Osteocyte (in vitro differentiated cells): ENCODE results near the gene PIK3CG. TPM values are rescaled to one million over a fixed set of nuclear protein-coding genes. Genes with fewer than 3 reads are reported as not detected.

ENCODE experiments used
- DNase-seq: peaks from one replicate; pipeline ENCODE4 v3.0.0; 2021; ENCODE audit warnings: mixed read lengths; ENCODE audit not compliant: unreplicated experiment; ENCODE audit errors: extremely low spot score
- H3K27ac Mint-ChIP-seq: one replicate; pipeline ENCODE4 v1.8.0; 2021; ENCODE audit warnings: mild to moderate bottlenecking, mixed read lengths; ENCODE audit not compliant: unreplicated experiment
- H3K27me3 Mint-ChIP-seq: one replicate; pipeline ENCODE4 v1.8.0; 2021; ENCODE audit warnings: mixed read lengths; ENCODE audit not compliant: unreplicated experiment
- H3K36me3 Mint-ChIP-seq: one replicate; pipeline ENCODE4 v1.8.0; 2021; ENCODE audit warnings: mixed read lengths; ENCODE audit not compliant: unreplicated experiment
- H3K4me1 Mint-ChIP-seq: one replicate; pipeline ENCODE4 v1.8.0; 2021; ENCODE audit warnings: mixed read lengths; ENCODE audit not compliant: unreplicated experiment
- H3K4me3 Mint-ChIP-seq: one replicate; pipeline ENCODE4 v1.8.0; 2021; ENCODE audit warnings: mild to moderate bottlenecking, moderate library complexity, mixed read lengths; ENCODE audit not compliant: unreplicated experiment
- H3K9me3 Mint-ChIP-seq: one replicate; pipeline ENCODE4 v1.8.0; 2021; ENCODE audit warnings: mixed read lengths; ENCODE audit not compliant: unreplicated experiment
- CTCF ChIP-seq: fragments of 200-600 bp; sonication (generic); IDR thresholded peaks from 2 replicates; pipeline ENCODE4 v1.5.0; 2021; ENCODE audit warnings: antibody characterized with exemption, mild to moderate bottlenecking, moderate library complexity
- total RNA-seq: library from RNA; stranded (reverse); gene quantifications from 2 replicates; pipeline ENCODE4 v1.2.1, GENCODE V29; 2021

PIK3CG gene
- total RNA-seq, 1 donor from 2014 or later: not detected

GRCh38 chr7:106888204-106888603 is 23.1 kb downstream of the PIK3CG start:
- DNase-seq: no peak
- Mint-ChIP-seq H3K36me3 (no peaks in the 10 kb centered on the region), H3K9me3 (no peaks in the 10 kb centered on the region), H3K4me3 (no peak overlapping the region), H3K27me3 (peaks cover 12% of the 10 kb centered on the region), H3K27ac (no peak overlapping the region), H3K4me1 (no peaks in the 10 kb centered on the region)
- no peak for TF ChIP-seq CTCF

DNA sequence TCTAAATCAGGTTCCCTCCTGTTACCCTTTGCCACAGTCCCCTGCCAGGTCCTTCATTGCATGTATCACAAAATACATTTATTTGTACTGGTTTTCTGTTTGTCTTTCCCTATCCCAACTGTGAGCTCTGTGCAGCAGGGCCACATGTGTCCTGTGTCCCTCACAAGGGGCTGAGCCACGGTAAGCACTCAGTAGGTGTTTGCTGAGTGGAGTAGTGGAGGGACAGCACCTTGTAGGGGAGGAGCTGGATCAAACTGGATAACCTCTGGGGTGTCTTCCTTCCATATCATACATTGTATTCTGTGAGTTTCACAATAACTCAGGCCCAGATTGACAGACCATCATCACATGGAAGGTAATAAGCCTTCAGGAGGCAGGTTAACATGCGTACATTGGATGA is 25.9 kb downstream of the PIK3CG start:
- Mint-ChIP-seq H3K4me3 (no peak overlapping the region), H3K9me3 (no peaks in the 10 kb centered on the region), H3K27ac (no peak overlapping the region), H3K4me1 (no peaks in the 10 kb centered on the region), H3K36me3 (no peaks in the 10 kb centered on the region), H3K27me3 (peaks cover 2% of the 10 kb centered on the region)
- TF ChIP-seq CTCF: no peak
- DNase-seq: no peak

- Mint-ChIP-seq H3K27ac (no peak overlapping the region), H3K36me3 (no peaks in the 10 kb centered on the region), H3K4me3 (no peak overlapping the region), H3K4me1 (no peaks in the 10 kb centered on the region), H3K27me3 (peaks cover under 1% of the 10 kb centered on the region), H3K9me3 (no peaks in the 10 kb centered on the region)
- TF ChIP-seq CTCF: no peak
- DNase-seq: no peak
These were observed 26.7 kb downstream of the PIK3CG start for GRCh38 chr7:106891548-106892410.

GRCh38 chr7:106893591-106893990 is 28.5 kb downstream of the PIK3CG start:
- Mint-ChIP-seq H3K27ac (no peak overlapping the region), H3K27me3 (peaks cover 3% of the 10 kb centered on the region), H3K4me1 (no peaks in the 10 kb centered on the region), H3K9me3 (no peaks in the 10 kb centered on the region), H3K36me3 (no peaks in the 10 kb centered on the region), H3K4me3 (no peak overlapping the region)
- DNase-seq: no peak
- TF ChIP-seq CTCF: no peak

DNA sequence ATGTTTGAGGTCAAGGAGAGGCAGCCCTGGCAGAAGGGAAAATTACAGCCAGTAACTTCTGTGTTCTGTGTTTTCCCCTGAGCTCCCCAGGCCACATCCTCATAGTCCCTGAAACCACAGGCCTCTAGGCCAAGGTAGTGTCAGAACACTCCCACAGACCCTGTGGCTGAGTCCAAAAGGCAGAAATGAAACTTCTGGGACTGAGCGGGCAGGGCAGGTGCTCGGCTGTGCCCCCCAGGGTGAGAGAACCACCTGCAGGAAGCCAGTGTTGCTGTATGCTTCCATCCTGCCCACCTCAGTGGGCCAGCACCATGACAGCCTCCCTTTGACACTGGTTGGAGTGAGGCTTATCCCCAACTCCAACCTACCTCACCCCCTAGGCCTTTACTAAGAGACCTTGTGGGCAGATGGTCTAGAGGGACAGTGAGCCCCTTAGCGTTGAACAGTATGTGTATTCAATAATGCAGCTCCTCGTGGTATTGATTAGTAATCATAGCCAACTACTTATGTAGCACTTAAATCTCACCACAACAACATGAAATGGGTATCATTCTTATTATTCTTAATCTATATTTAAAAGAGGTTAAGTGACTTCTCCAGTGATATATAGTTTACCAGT is 30.3 kb downstream of the PIK3CG start:
- no peaks in the 10 kb centered on the region for H3K36me3 Mint-ChIP-seq
- DNase-seq: no peak
- H3K27ac Mint-ChIP-seq: no peak overlapping the region
- no peaks in the 10 kb centered on the region for H3K4me1 Mint-ChIP-seq
- H3K4me3 Mint-ChIP-seq: no peak overlapping the region
- TF ChIP-seq CTCF: no peak
- H3K27me3 Mint-ChIP-seq: peaks cover 16% of the 10 kb centered on the region
- no peaks in the 10 kb centered on the region for H3K9me3 Mint-ChIP-seq
